ENCODE data around the gene FSCB.
"Not testable (repeated sequence)": the region's sequence is repeated elsewhere in the genome, so short reads cannot be mapped to it uniquely, and the experiment has no call there.

The FSCB gene

GRCh38 chr14:44528180-44528579 lies 21.1 kb upstream of the FSCB start:
- Histone ChIP-seq H3K9me3 (replicated peaks in 1 of 2; ENCODE audit: control insufficient read depth in 2 of 2, insufficient read depth in 1 of 2, low read depth in 1 of 2, low read length in 2 of 2) (no peaks in the 10 kb centered on the region), H3K4ac (ENCODE audit: low read length) (no peak overlapping the region), H3K9ac (ENCODE audit: low read depth, low read length, poor library complexity) (no peak overlapping the region), H4K91ac (ENCODE audit: low read depth, low read length, poor library complexity) (no peak overlapping the region), H3K18ac (ENCODE audit: low read length) (no peak overlapping the region), H3K14ac (ENCODE audit: low read length) (no peak overlapping the region), H3K23ac (ENCODE audit: low read depth, low read length, poor library complexity) (no peak overlapping the region), H3K4me2 (ENCODE audit: insufficient read depth, low read length, poor library complexity, severe bottlenecking) (no peak overlapping the region), H3K27me3 (ENCODE audit: control insufficient read depth in 3 of 3, insufficient read depth in 3 of 3, low read depth in 1 of 3, low read length in 3 of 3) (no peaks in the 10 kb centered on the region), H2AFZ (ENCODE audit: low read length) (no peak overlapping the region), H3K27ac (replicated peaks; ENCODE audit: low read length) (no peak overlapping the region), H2BK120ac (ENCODE audit: low read depth, low read length) (no peak overlapping the region), H3K79me1 (ENCODE audit: low read depth, low read length) (no peaks in the 10 kb centered on the region), H2AK5ac (ENCODE audit: low read depth, low read length) (no peak overlapping the region), H3K4me1 (ENCODE audit: control insufficient read depth in 2 of 2, insufficient read depth in 1 of 2, low read depth in 1 of 2, low read length in 2 of 2) (no peaks in the 10 kb centered on the region), H4K8ac (ENCODE audit: low read depth, low read length) (no peak overlapping the region), H2BK12ac (ENCODE audit: low read length) (no peak overlapping the region), H3K36me3 (replicated peaks in 1 of 2; ENCODE audit: control insufficient read depth in 2 of 2, insufficient read depth in 2 of 2, low read length in 2 of 2) (no peaks in the 10 kb centered on the region), H2BK5ac (ENCODE audit: low read length) (no peak overlapping the region), H3K4me3 (ENCODE audit: low read length in 2 of 2) (no peak overlapping the region), H2BK15ac (ENCODE audit: low read length) (no peak overlapping the region)
- DNase-seq (ENCODE audit: low spot score) = no peak

- Histone ChIP-seq H3K18ac (ENCODE audit: low read length) (no peak overlapping the region), H2AK5ac (ENCODE audit: low read depth, low read length) (no peak overlapping the region), H3K4me3 (ENCODE audit: low read length in 2 of 2) (no peak overlapping the region), H2BK5ac (ENCODE audit: low read length) (no peak overlapping the region), H3K27ac (replicated peaks; ENCODE audit: low read length) (no peak overlapping the region), H4K8ac (ENCODE audit: low read depth, low read length) (no peak overlapping the region), H3K79me1 (ENCODE audit: low read depth, low read length) (no peaks in the 10 kb centered on the region), H3K27me3 (ENCODE audit: control insufficient read depth in 3 of 3, insufficient read depth in 3 of 3, low read depth in 1 of 3, low read length in 3 of 3) (no peaks in the 10 kb centered on the region), H3K9me3 (replicated peaks in 1 of 2; ENCODE audit: control insufficient read depth in 2 of 2, insufficient read depth in 1 of 2, low read depth in 1 of 2, low read length in 2 of 2) (no peaks in the 10 kb centered on the region), H2BK15ac (ENCODE audit: low read length) (no peak overlapping the region), H3K9ac (ENCODE audit: low read depth, low read length, poor library complexity) (no peak overlapping the region), H2BK12ac (ENCODE audit: low read length) (no peak overlapping the region), H2AFZ (ENCODE audit: low read length) (no peak overlapping the region), H2BK120ac (ENCODE audit: low read depth, low read length) (no peak overlapping the region), H3K23ac (ENCODE audit: low read depth, low read length, poor library complexity) (no peak overlapping the region), H3K4me2 (ENCODE audit: insufficient read depth, low read length, poor library complexity, severe bottlenecking) (no peak overlapping the region), H3K4ac (ENCODE audit: low read length) (no peak overlapping the region), H3K4me1 (ENCODE audit: control insufficient read depth in 2 of 2, insufficient read depth in 1 of 2, low read depth in 1 of 2, low read length in 2 of 2) (no peaks in the 10 kb centered on the region), H3K36me3 (replicated peaks in 1 of 2; ENCODE audit: control insufficient read depth in 2 of 2, insufficient read depth in 2 of 2, low read length in 2 of 2) (no peaks in the 10 kb centered on the region), H4K91ac (ENCODE audit: low read depth, low read length, poor library complexity) (no peak overlapping the region), H3K14ac (ENCODE audit: low read length) (no peak overlapping the region)
- no peak for DNase-seq (ENCODE audit: low spot score)
- WGBS, 2 donors (ENCODE audit: extremely low coverage in 2 of 2, insufficient read length in 2 of 2, insufficient replicate concordance in 1 of 2) = no CpG with 5 or more reads among the region's 3 CpGs
Observed at GRCh38 chr14:44525237-44525636, 18.2 kb upstream of the FSCB start.

- not testable (repeated sequence) for H4K91ac ChIP-seq (ENCODE audit: low read depth, low read length, poor library complexity); H3K9me3 ChIP-seq (replicated peaks in 1 of 2; ENCODE audit: control insufficient read depth in 2 of 2, insufficient read depth in 1 of 2, low read depth in 1 of 2, low read length in 2 of 2); H2BK12ac ChIP-seq (ENCODE audit: low read length); H3K18ac ChIP-seq (ENCODE audit: low read length); H3K4me2 ChIP-seq (ENCODE audit: insufficient read depth, low read length, poor library complexity, severe bottlenecking); H3K4me3 ChIP-seq (ENCODE audit: low read length in 2 of 2); H3K4ac ChIP-seq (ENCODE audit: low read length); H3K79me1 ChIP-seq (ENCODE audit: low read depth, low read length); H3K23ac ChIP-seq (ENCODE audit: low read depth, low read length, poor library complexity); H4K8ac ChIP-seq (ENCODE audit: low read depth, low read length); H2BK120ac ChIP-seq (ENCODE audit: low read depth, low read length); H3K14ac ChIP-seq (ENCODE audit: low read length); H3K36me3 ChIP-seq (replicated peaks in 1 of 2; ENCODE audit: control insufficient read depth in 2 of 2, insufficient read depth in 2 of 2, low read length in 2 of 2); DNase-seq (ENCODE audit: low spot score); H2AK5ac ChIP-seq (ENCODE audit: low read depth, low read length); H2BK5ac ChIP-seq (ENCODE audit: low read length); H2BK15ac ChIP-seq (ENCODE audit: low read length); H3K4me1 ChIP-seq (ENCODE audit: control insufficient read depth in 2 of 2, insufficient read depth in 1 of 2, low read depth in 1 of 2, low read length in 2 of 2); H2AFZ ChIP-seq (ENCODE audit: low read length); H3K9ac ChIP-seq (ENCODE audit: low read depth, low read length, poor library complexity); H3K27ac ChIP-seq (replicated peaks; ENCODE audit: low read length); H3K27me3 ChIP-seq (ENCODE audit: control insufficient read depth in 3 of 3, insufficient read depth in 3 of 3, low read depth in 1 of 3, low read length in 3 of 3)
- WGBS, 2 donors (ENCODE audit: extremely low coverage in 2 of 2, insufficient read length in 2 of 2, insufficient replicate concordance in 1 of 2) = no CpG with 5 or more reads among the region's 8 CpGs
Observed at GRCh38 chr14:44515668-44516067, 8.6 kb upstream of the FSCB start.

- Histone ChIP-seq H3K4me2 (ENCODE audit: insufficient read depth, low read length, poor library complexity, severe bottlenecking) (no peak overlapping the region), H3K18ac (ENCODE audit: low read length) (no peak overlapping the region), H3K36me3 (replicated peaks in 1 of 2; ENCODE audit: control insufficient read depth in 2 of 2, insufficient read depth in 2 of 2, low read length in 2 of 2) (no peaks in the 10 kb centered on the region), H3K27me3 (ENCODE audit: control insufficient read depth in 3 of 3, insufficient read depth in 3 of 3, low read depth in 1 of 3, low read length in 3 of 3) (no peaks in the 10 kb centered on the region), H3K14ac (ENCODE audit: low read length) (no peak overlapping the region), H2BK12ac (ENCODE audit: low read length) (no peak overlapping the region), H2BK120ac (ENCODE audit: low read depth, low read length) (no peak overlapping the region), H2AFZ (ENCODE audit: low read length) (no peak overlapping the region), H3K4me1 (ENCODE audit: control insufficient read depth in 2 of 2, insufficient read depth in 1 of 2, low read depth in 1 of 2, low read length in 2 of 2) (no peaks in the 10 kb centered on the region), H3K4me3 (ENCODE audit: low read length in 2 of 2) (no peak overlapping the region), H3K9me3 (replicated peaks in 1 of 2; ENCODE audit: control insufficient read depth in 2 of 2, insufficient read depth in 1 of 2, low read depth in 1 of 2, low read length in 2 of 2) (no peaks in the 10 kb centered on the region), H2BK15ac (ENCODE audit: low read length) (no peak overlapping the region), H3K9ac (ENCODE audit: low read depth, low read length, poor library complexity) (no peak overlapping the region), H3K79me1 (ENCODE audit: low read depth, low read length) (no peaks in the 10 kb centered on the region), H3K23ac (ENCODE audit: low read depth, low read length, poor library complexity) (no peak overlapping the region), H3K27ac (replicated peaks; ENCODE audit: low read length) (no peak overlapping the region), H3K4ac (ENCODE audit: low read length) (no peak overlapping the region), H4K8ac (ENCODE audit: low read depth, low read length) (no peak overlapping the region), H4K91ac (ENCODE audit: low read depth, low read length, poor library complexity) (no peak overlapping the region), H2AK5ac (ENCODE audit: low read depth, low read length) (no peak overlapping the region), H2BK5ac (ENCODE audit: low read length) (no peak overlapping the region)
- no peak for DNase-seq (ENCODE audit: low spot score)
- no CpG with 5 or more reads among the region's 2 CpGs for WGBS, 2 donors (ENCODE audit: extremely low coverage in 2 of 2, insufficient read length in 2 of 2, insufficient replicate concordance in 1 of 2)
Observed at GRCh38 chr14:44508834-44509233, 1.8 kb upstream of the FSCB start.
